HG02973 (cell line): ENCODE data around the gene ITGA2B.
"Not testable (repeated sequence)": the region's sequence is repeated elsewhere in the genome, so short reads cannot be mapped to it uniquely, and the experiment has no call there.

Source experiments
- ATAC-seq: cut with Tn5 transposase; IDR thresholded peaks from one replicate; pipeline ENCODE4 v1.9.1; 2021; ENCODE audit warnings: moderate library complexity; ENCODE audit not compliant: unreplicated experiment

Gene ITGA2B

GRCh38 chr17:44333371-44333770 lies 56.1 kb downstream of the ITGA2B start:
- ATAC-seq, result no peak

GRCh38 chr17:44331249-44331760 lies 58.1 kb downstream of the ITGA2B start:
- ATAC-seq, result no peak

DNA sequence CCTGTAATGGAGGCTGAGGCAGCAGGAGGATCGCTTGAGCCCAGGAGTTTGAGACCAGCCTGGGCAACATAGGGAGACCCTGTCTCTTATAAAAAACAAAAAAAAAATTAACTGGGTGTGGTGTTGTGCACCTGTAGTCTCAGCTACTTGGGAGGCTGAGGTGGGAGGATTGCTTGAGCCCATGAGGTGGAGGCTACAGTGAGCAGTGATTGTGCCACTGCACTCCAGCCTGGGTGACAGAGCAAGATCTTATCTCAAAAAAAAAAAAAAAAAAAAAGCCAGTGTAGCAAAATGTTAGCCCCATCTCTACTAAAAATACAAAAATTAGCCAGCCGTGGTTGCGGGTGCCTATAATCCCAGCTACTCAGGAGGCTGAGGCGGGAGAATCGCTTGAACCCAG lies 59.2 kb downstream of the ITGA2B start:
- not testable (repeated sequence) for ATAC-seq

DNA sequence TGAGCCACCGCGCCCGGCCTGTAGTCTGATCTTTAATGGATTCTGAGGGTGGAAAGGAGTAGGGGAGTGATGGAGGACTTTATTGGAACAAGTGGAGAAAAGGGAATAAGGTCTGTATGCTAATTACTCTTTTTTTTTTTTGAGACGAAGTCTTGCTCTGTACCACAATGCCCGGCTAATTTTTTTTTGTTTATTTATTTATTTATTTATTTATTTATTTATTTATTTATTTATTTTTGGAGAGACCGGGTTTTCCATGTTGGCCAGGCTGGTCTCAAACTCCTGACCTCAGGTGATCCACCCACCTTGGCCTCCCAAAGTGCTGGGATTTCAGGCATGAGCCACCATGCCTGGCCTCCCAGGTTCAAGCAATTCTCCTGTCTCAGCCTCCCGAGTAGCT lies 59.9 kb downstream of the ITGA2B start:
- ATAC-seq, result not testable (repeated sequence)

DNA sequence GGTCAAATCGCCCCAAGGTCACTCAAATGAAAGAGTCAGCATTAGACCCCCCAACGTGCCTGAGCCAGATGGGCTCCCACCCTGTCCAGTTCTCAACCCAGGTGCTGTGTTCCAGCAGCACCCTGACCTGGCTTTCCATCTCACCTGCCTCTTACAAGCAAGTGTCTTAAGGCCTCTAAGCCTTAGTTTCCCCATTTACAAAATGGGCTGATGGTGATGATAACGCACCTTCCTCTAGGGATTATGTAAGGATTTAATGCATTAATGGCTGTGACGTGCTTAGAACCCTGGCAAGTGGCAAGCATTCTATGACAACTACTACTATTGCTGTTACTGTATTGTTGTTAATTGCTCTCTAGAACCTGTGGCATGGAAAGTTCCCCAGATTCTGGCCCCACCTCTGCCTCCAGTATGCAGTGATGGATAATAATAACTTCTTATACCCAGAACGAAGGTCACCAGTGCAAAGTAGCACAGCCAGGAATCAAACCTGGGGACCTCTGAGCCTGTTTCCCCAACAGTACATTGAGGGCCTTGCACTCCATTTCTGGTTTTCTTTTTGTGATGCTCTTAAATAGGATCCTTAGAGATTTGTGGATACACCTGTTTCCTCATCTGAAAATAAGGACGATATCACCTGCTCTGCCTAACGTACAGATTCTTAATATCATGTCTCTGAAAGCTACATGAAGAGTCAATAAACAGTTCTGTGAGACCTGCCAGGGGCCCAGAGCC lies 61.6 kb downstream of the ITGA2B start:
- ATAC-seq, result no peak

DNA sequence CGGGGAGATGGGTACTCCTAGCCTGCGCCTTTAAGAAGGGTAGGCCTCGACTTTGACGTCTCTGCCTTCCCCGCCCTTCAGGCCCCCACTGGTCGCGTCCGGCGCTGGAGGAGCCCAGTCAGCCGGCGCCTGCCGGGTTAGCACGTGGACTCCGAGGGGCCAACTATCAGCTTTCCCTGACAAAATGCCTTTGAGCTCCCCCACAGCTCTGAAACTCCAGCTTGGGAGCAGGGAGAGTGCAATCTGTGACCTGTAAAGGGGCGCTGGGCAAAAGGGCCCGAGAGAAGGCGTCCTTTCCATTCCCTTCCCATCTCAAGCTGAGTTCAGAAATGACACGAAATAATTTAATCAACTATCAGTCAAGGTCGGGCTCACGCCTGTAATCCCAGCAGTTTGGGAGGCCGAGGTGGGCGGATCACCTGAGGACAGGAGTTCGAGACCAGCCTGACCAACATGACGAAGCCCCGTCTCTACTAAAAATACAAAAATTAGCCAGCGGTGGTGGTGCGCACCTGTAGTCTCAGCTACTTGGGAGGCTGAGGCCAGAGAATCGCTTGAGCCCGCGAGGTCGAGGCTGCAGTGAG lies 62.5 kb downstream of the ITGA2B start:
- peak; percentile 52 for ATAC-seq

GRCh38 chr17:44324571-44325275 lies 64.7 kb downstream of the ITGA2B start, which contains the start of gene SLC25A39:
Gene SLC25A39, minus strand, starts transcription at chr17:44324823. Its CDS starts 1,261 bp downstream, at chr17:44323562.
- ATAC-seq, result peak; percentile 45

DNA sequence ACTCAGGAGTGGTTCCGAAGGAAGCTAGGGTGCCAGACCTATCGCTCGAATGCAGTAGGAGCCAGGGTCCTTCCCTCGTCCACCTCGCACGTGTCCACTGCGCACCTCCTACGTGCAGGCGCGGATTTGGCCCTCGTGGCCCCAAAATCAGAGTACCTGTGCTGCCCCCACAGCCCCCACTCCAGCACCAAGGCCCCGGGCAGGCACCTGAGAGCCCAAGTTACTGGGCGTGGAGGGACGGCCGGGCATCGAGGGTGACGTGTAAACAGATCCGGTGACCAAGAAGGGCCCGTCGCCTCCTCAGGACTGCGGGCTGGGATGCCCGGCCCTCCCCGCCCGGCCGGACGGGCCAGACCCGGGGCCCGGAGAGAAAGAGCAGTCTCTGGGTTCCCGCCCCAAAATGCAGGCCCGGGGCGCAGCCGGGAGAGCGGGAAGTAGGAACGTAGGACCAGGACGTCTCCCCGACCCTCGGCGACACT lies 65.3 kb downstream of the ITGA2B start:
- no peak for ATAC-seq

GRCh38 chr17:44323359-44324091 lies 65.9 kb downstream of the ITGA2B start:
- no peak for ATAC-seq

DNA sequence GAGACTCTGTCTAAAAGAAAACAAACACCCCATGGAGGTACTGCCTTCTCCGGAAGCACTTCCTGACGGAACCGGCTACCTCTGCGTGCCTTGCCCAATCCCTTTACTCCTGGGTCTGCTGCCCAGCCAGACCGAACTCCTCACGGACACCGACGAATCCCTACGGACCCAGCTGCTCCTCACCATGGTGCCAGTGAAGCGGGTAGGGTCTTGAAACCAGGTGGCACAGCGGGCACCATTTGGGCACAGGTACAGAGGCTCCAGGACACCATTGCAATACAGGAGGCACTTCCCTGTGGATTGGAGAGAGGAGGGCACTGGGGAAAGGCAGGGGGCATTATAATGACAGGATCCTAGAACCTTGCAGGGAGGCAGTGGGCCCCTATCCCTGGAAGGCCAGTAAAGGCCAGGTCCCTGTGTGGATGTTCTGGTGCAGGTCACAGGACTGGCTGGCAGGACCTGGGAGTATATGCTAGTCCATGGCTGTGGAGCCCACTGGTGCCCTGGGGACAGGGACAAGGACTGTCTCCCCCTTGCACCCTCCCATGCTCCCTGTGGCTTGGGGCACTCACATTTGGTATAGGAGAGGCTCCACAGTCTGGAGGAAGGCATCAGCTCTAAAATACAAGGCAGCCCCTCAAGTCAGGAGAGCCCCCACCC lies 67.1 kb downstream of the ITGA2B start:
- no peak for ATAC-seq
